Measurements from ENCODE around the gene PADI6.

Gene PADI6

DNA sequence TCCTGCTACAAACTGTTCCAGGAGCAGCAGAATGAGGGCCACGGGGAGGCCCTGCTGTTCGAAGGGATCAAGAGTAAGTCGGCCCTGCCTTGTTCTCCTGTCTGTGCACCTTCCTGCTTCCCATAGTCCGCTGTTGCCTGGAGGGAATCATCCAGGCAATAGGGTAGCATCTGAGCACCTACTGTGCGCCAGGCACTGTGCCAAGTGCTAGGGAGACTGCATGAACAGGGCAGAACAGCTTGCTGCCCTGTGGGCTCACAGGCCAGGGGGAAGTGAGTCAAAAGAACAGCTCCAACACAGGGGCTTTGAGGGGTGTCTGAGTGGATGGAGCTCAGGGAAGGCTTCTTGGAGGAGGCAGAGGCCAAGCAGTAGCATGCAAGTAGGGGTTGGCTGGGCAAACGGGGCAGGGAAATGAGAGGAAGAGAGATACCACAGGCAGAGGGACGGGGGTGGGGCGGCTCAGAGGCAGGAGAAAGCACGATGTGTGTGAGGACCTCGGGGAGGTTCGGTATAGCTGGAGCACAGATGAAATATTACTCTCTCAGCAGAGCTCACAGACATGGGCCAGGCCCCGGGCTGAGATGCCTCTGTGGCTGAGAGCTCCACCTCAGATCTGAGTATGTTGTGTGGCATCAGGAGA lies 15.5 kb upstream of the PADI6 start:
- Histone ChIP-seq H2AFZ (ENCODE audit: low read depth, low read length, severe bottlenecking) (no peak overlapping the region), H3K4me2 (ENCODE audit: low read depth, low read length, poor library complexity, severe bottlenecking) (no peak overlapping the region), H3K9ac (ENCODE audit: low read length) (no peak overlapping the region)

DNA sequence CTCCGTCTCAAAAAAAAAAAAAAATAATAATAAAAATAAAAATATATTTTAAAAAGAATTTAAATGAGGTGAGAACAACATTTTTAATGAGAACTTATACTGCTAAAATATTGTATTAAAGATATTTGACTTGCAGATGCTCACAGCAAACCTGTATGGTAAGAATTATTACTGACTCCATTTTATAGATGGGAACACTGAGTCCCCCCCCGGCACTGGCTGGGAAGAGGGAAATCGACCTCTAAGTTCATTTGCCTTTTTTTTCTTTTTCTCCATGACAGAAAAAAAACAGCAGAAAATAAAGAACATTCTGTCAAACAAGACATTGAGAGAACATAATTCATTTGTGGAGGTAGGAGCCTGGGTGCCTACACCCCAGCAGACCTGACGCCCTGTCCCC lies 13.4 kb upstream of the PADI6 start:
- Histone ChIP-seq H4K20me1 (ENCODE audit: low read depth, low read length) (no peaks in the 10 kb centered on the region), H3K9ac (ENCODE audit: low read length) (no peak overlapping the region), H3K4me2 (ENCODE audit: low read depth, low read length, poor library complexity, severe bottlenecking) (no peak overlapping the region), H3K79me2 (ENCODE audit: insufficient read depth, low read length) (no peaks in the 10 kb centered on the region), H3F3A (ENCODE audit: insufficient read depth) (no peaks in the 10 kb centered on the region), H3K9me2 (replicated peaks; ENCODE audit: insufficient read depth, low read length) (no peaks in the 10 kb centered on the region), H3K4me3 (ENCODE audit: insufficient read depth, low read length, poor library complexity, severe bottlenecking) (no peak overlapping the region), H3K27ac (ENCODE audit: low read depth, low read length) (no peak overlapping the region), H3K9me3 (ENCODE audit: insufficient read depth, low read length) (no peaks in the 10 kb centered on the region), H3K27me3 (ENCODE audit: low read length) (no peaks in the 10 kb centered on the region), H2AFZ (ENCODE audit: low read depth, low read length, severe bottlenecking) (no peak overlapping the region), H3K36me3 (ENCODE audit: low read length) (no peaks in the 10 kb centered on the region)
- TF ChIP-seq, protein P1, sequence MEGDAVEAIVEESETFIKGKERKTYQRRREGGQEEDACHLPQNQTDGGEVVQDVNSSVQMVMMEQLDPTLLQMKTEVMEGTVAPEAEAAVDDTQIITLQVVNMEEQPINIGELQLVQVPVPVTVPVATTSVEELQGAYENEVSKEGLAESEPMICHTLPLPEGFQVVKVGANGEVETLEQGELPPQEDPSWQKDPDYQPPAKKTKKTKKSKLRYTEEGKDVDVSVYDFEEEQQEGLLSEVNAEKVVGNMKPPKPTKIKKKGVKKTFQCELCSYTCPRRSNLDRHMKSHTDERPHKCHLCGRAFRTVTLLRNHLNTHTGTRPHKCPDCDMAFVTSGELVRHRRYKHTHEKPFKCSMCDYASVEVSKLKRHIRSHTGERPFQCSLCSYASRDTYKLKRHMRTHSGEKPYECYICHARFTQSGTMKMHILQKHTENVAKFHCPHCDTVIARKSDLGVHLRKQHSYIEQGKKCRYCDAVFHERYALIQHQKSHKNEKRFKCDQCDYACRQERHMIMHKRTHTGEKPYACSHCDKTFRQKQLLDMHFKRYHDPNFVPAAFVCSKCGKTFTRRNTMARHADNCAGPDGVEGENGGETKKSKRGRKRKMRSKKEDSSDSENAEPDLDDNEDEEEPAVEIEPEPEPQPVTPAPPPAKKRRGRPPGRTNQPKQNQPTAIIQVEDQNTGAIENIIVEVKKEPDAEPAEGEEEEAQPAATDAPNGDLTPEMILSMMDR (IDR thresholded peaks at IDR 0.05; ENCODE audit: insufficient read depth, low read length, poor library complexity, severe bottlenecking): no peak
- TF ChIP-seq EZH2phosphoT487 (conservative IDR thresholded peaks at IDR 0.05; ENCODE audit: low read length): no peak

More for the DNA sequence above, 15.5 kb upstream of the PADI6 start:
- H3F3A ChIP-seq (ENCODE audit: insufficient read depth): no peaks in the 10 kb centered on the region
- H3K36me3 ChIP-seq (ENCODE audit: low read length): no peaks in the 10 kb centered on the region
- TF ChIP-seq, protein P1 (IDR thresholded peaks at IDR 0.05; ENCODE audit: insufficient read depth, low read length, poor library complexity, severe bottlenecking): no peak
- TF ChIP-seq EZH2phosphoT487 (conservative IDR thresholded peaks at IDR 0.05; ENCODE audit: low read length): no peak
- no peaks in the 10 kb centered on the region for H3K27me3 ChIP-seq (ENCODE audit: low read length)
- H3K79me2 ChIP-seq (ENCODE audit: insufficient read depth, low read length): no peaks in the 10 kb centered on the region
- H3K27ac ChIP-seq (ENCODE audit: low read depth, low read length): no peak overlapping the region
- H3K9me3 ChIP-seq (ENCODE audit: insufficient read depth, low read length): no peaks in the 10 kb centered on the region
- H3K9me2 ChIP-seq (replicated peaks; ENCODE audit: insufficient read depth, low read length): no peaks in the 10 kb centered on the region
- H4K20me1 ChIP-seq (ENCODE audit: low read depth, low read length): no peaks in the 10 kb centered on the region
- no peak overlapping the region for H3K4me3 ChIP-seq (ENCODE audit: insufficient read depth, low read length, poor library complexity, severe bottlenecking)

DNA sequence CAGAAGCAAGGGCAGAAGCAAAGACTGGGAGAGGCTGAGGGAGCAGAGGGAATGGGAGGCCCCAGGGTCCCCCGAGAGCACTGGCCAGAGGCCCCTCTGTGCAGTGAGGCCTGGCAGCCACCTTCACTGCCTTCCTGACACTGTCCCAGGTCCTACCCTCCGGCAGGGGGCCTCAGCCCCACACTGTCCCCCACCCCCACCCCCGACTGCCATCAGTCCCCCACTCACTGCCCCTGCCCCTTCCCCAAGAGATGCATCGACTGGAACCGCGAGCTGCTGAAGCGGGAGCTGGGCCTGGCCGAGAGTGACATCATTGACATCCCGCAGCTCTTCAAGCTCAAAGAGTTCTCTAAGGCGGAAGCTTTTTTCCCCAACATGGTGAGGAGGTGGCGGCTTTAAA lies 13.0 kb upstream of the PADI6 start:
- no peak overlapping the region for H3K27ac ChIP-seq (ENCODE audit: low read depth, low read length)
- no peaks in the 10 kb centered on the region for H3K79me2 ChIP-seq (ENCODE audit: insufficient read depth, low read length)
- H3K27me3 ChIP-seq (ENCODE audit: low read length): no peaks in the 10 kb centered on the region
- no peaks in the 10 kb centered on the region for H4K20me1 ChIP-seq (ENCODE audit: low read depth, low read length)
- H3K9me3 ChIP-seq (ENCODE audit: insufficient read depth, low read length): no peaks in the 10 kb centered on the region
- no peaks in the 10 kb centered on the region for H3K36me3 ChIP-seq (ENCODE audit: low read length)
- no peak overlapping the region for H3K9ac ChIP-seq (ENCODE audit: low read length)
- H3K4me2 ChIP-seq (ENCODE audit: low read depth, low read length, poor library complexity, severe bottlenecking): no peak overlapping the region
- H3K4me3 ChIP-seq (ENCODE audit: insufficient read depth, low read length, poor library complexity, severe bottlenecking): no peak overlapping the region
- no peaks in the 10 kb centered on the region for H3K9me2 ChIP-seq (replicated peaks; ENCODE audit: insufficient read depth, low read length)
- no peaks in the 10 kb centered on the region for H3F3A ChIP-seq (ENCODE audit: insufficient read depth)
- TF ChIP-seq, protein P1 (IDR thresholded peaks at IDR 0.05; ENCODE audit: insufficient read depth, low read length, poor library complexity, severe bottlenecking): no peak
- TF ChIP-seq EZH2phosphoT487 (conservative IDR thresholded peaks at IDR 0.05; ENCODE audit: low read length): no peak
- H2AFZ ChIP-seq (ENCODE audit: low read depth, low read length, severe bottlenecking): no peak overlapping the region

All from SU-DHL-6 (cell line).